GM21526 (cell line): Measurements from ENCODE around the gene IL27RA.
"Not testable (repeated sequence)": the region's sequence is repeated elsewhere in the genome, so short reads cannot be mapped to it uniquely, and the experiment has no call there.

ENCODE experiments used
- ATAC-seq: cut with Tn5 transposase; IDR thresholded peaks from one replicate; pipeline ENCODE4 v1.9.1; 2021; ENCODE audit warnings: moderate library complexity; ENCODE audit not compliant: unreplicated experiment, low FRiP score

Gene IL27RA

GRCh38 chr19:13998426-13998825, 33.1 kb upstream of the IL27RA start:
- ATAC-seq = no peak

GRCh38 chr19:13999085-13999484, 32.5 kb upstream of the IL27RA start:
- no peak for ATAC-seq

GRCh38 chr19:14000691-14001375, 30.7 kb upstream of the IL27RA start:
- no peak for ATAC-seq

GRCh38 chr19:14002571-14003250, 28.9 kb upstream of the IL27RA start:
- no peak for ATAC-seq

- ATAC-seq = no peak
Observed at GRCh38 chr19:14003251-14004055, 28.1 kb upstream of the IL27RA start.

GRCh38 chr19:14004619-14005348, 26.8 kb upstream of the IL27RA start:
- ATAC-seq = no peak

GRCh38 chr19:14005349-14006084, 26.0 kb upstream of the IL27RA start:
- ATAC-seq = peak; percentile 32

- peak; percentile 68 for ATAC-seq
Observed at GRCh38 chr19:14006085-14006765, 25.3 kb upstream of the IL27RA start, which contains the start of gene RFX1. TSS of gene RFX1 (minus strand) at chr19:14006320. CDS start at chr19:13993843, 12,477 bp downstream.

GRCh38 chr19:14006766-14007562, 24.6 kb upstream of the IL27RA start:
- ATAC-seq = peak; percentile 23

GRCh38 chr19:14012378-14012915, 19.1 kb upstream of the IL27RA start:
- ATAC-seq = no peak

- ATAC-seq = peak; percentile 67
Observed at GRCh38 chr19:14015524-14016035, 16.0 kb upstream of the IL27RA start.

- ATAC-seq = no peak
Observed at GRCh38 chr19:14019100-14019499, 12.5 kb upstream of the IL27RA start.

GRCh38 chr19:14019739-14020138, 11.8 kb upstream of the IL27RA start:
- not testable (repeated sequence) for ATAC-seq

GRCh38 chr19:14021474-14021873, 10.1 kb upstream of the IL27RA start:
- ATAC-seq = no peak

GRCh38 chr19:14022469-14022868, 9.1 kb upstream of the IL27RA start:
- ATAC-seq = no peak

GRCh38 chr19:14023404-14024235, 7.9 kb upstream of the IL27RA start:
- ATAC-seq = no peak

GRCh38 chr19:14026652-14027192, 4.8 kb upstream of the IL27RA start:
- ATAC-seq = not testable (repeated sequence)
